Measurements from ENCODE around the gene CALCA.

DNA sequence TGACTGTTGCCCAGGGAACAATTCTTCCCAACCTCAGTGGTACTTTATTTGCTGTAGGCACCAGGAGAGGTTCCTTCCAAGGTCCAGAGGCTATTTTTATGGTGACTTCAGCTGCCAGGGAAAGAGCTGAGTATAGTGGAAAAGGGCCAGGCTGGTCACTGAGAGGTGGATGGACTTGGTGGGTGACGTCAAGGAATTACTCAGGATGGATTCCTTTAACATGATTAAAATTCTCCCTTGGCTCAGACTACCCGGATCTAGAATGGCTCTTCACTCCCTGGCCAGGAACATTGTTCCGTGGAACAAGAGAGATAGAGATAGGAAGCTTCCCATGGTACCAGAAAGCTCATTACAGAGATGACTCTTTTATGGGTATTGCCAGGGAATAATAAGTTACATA is 8.7 kb upstream of the CALCA start:
- TF ChIP-seq, protein P1, sequence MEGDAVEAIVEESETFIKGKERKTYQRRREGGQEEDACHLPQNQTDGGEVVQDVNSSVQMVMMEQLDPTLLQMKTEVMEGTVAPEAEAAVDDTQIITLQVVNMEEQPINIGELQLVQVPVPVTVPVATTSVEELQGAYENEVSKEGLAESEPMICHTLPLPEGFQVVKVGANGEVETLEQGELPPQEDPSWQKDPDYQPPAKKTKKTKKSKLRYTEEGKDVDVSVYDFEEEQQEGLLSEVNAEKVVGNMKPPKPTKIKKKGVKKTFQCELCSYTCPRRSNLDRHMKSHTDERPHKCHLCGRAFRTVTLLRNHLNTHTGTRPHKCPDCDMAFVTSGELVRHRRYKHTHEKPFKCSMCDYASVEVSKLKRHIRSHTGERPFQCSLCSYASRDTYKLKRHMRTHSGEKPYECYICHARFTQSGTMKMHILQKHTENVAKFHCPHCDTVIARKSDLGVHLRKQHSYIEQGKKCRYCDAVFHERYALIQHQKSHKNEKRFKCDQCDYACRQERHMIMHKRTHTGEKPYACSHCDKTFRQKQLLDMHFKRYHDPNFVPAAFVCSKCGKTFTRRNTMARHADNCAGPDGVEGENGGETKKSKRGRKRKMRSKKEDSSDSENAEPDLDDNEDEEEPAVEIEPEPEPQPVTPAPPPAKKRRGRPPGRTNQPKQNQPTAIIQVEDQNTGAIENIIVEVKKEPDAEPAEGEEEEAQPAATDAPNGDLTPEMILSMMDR (IDR thresholded peaks at IDR 0.05), result no peak
- TF ChIP-seq POLR2A (IDR thresholded peaks at IDR 0.05) (no peak), POLR2AphosphoS5 (IDR thresholded peaks at IDR 0.05) (no peak), EP300 (IDR thresholded peaks at IDR 0.05) (no peak)
